K562 (cell line): ENCODE results near the gene TP53I13. TPM values are rescaled to one million over a fixed set of nuclear protein-coding genes. Genes with fewer than 3 reads are reported as not detected.
A peak's percentile ranks its signal among the peaks of the same experiment; 100 is the strongest.

Experiments used
- ARID3A ChIP-seq: IDR thresholded peaks from 2 replicates; pipeline ENCODE4 v1.6.1; 2012; ENCODE audit warnings: low read depth, low read length, improper control_type of control experiment, borderline replicate concordance
- ARID4B ChIP-seq: sonication (generic); formaldehyde crosslinking; IDR thresholded peaks from 2 replicates; pipeline ENCODE4 v1.8.0; 2022; ENCODE audit warnings: mild to moderate bottlenecking, missing genetic modification reagents
- ASH1L ChIP-seq: fragments of 450-650 bp; IDR thresholded peaks from 2 replicates; pipeline ENCODE4 v1.6.1; 2018; ENCODE audit warnings: borderline replicate concordance, mild to moderate bottlenecking, low read depth; ENCODE audit not compliant: partially characterized antibody
- CREM ChIP-seq: IDR thresholded peaks from 2 replicates; pipeline ENCODE4 v1.6.1; 2014; ENCODE audit warnings: antibody characterized with exemption, low read depth
- ELF4 ChIP-seq: fragments of 450-650 bp; formaldehyde crosslinking; IDR thresholded peaks from 2 replicates; pipeline ENCODE4 v1.4.0; 2022; ENCODE audit warnings: missing genetic modification characterization
- ETS1 ChIP-seq: conservative IDR thresholded peaks from 2 replicates; pipeline ENCODE4 v1.6.1; 2011; ENCODE audit warnings: low read depth, mild to moderate bottlenecking, low read length; ENCODE audit not compliant: control insufficient read depth
- HOXB6 ChIP-seq: fragments of 250-450 bp; sonication (Bioruptor Pico); IDR thresholded peaks from 2 replicates; pipeline ENCODE4 v1.5.1; 2022; ENCODE audit warnings: mild to moderate bottlenecking, borderline replicate concordance
- L3MBTL2 ChIP-seq: fragments of 450-650 bp; IDR thresholded peaks from 2 replicates; pipeline ENCODE4 v1.6.1; 2016; ENCODE audit warnings: mild to moderate bottlenecking, moderate library complexity
- NCOA2 ChIP-seq, 2 experiments: fragments of 450-650 bp; IDR thresholded peaks; 2 replicates each; pipeline ENCODE4 v1.6.1; 2018; ENCODE audit warnings: mild to moderate bottlenecking in 2 of 2, moderate library complexity in 1 of 2; ENCODE audit not compliant: partially characterized antibody in 2 of 2
- POLR2H ChIP-seq: IDR thresholded peaks from 2 replicates; pipeline ENCODE4 v1.6.1; 2016; ENCODE audit warnings: missing genetic modification characterization, low read depth, mild to moderate bottlenecking, control low read depth, missing compliant biosample characterization, moderate library complexity
- RB1 ChIP-seq: fragments of 450-650 bp; IDR thresholded peaks from 2 replicates; pipeline ENCODE4 v1.6.1; 2017; ENCODE audit warnings: low read depth, mild to moderate bottlenecking
- SMAD4 ChIP-seq: fragments of 250-450 bp; sonication (Bioruptor Pico); conservative IDR thresholded peaks from 2 replicates; pipeline ENCODE4 v1.8.0; 2021; ENCODE audit warnings: inconsistent platforms, mild to moderate bottlenecking, moderate library complexity
- U2AF2 ChIP-seq: fragments of 200-400 bp; formaldehyde crosslinking; optimal IDR thresholded peaks from 2 replicates; pipeline ENCODE3; 2017; ENCODE audit warnings: low read depth, mild to moderate bottlenecking, low read length
- ZBTB5 ChIP-seq: fragments of 450-650 bp; IDR thresholded peaks from 2 replicates; pipeline ENCODE4 v1.6.1; 2017; ENCODE audit warnings: antibody characterized with exemption
- polyA plus RNA-seq, 8 experiments: library from polyadenylated mRNA; depleted of rRNA in 4 of 8; stranded (reverse) in 5 of 8; unstranded in 3 of 8; fragments of >200 nt; fragmentation: Nextera tagmentation in 2 of 8; fragmentation: Illumina TruSeq in 1 of 8; extraction: Ambion mirVana in 2 of 8; extraction: Trizol in 1 of 8; gene quantifications; 2 replicates each; pipeline versions ENCODE4 v1.2.1 to v1.2.3, GENCODE V29; 2011 to 2014; ENCODE audit warnings: inconsistent platforms in 1 of 8, missing spikeins in 1 of 8
- total RNA-seq, 7 experiments: library from RNA; depleted of rRNA in 6 of 7; stranded (reverse); fragments of >200 nt in 6 of 7; fragmentation: Illumina TruSeq in 2 of 7; extraction: Trizol in 2 of 7; gene quantifications; 2 replicates each; pipeline versions ENCODE4 v1.2.1 to v1.2.3, GENCODE V29; 2011 to 2021; ENCODE audit warnings: low replicate concordance in 1 of 7

TP53I13 gene
- total and polyA plus RNA-seq, 9 of the 15 experiments (the other 6 are each of a cell fraction or from before 2014, with no cell fraction given) = 0.08 to 28.3 (median 9.1) TPM

- TF ChIP-seq ARID4B (CRISPR knock-in tag) = no peak
- TF ChIP-seq ARID3A = no peak
- TF ChIP-seq U2AF2 = no peak
- TF ChIP-seq CREM = 0 out of 2 replicates have a peak, but pooled peaks have one; percentile 13
- TF ChIP-seq ASH1L = no peak
- no peak for TF ChIP-seq ELF4
- peak; percentile 0; the same call in 1 of the 2 replicates for TF ChIP-seq ETS1
- no peak for TF ChIP-seq HOXB6
- TF ChIP-seq POLR2H = no peak
- no peak for TF ChIP-seq L3MBTL2
- TF ChIP-seq ZBTB5 = no peak
- TF ChIP-seq NCOA2 (IDR thresholded peaks at IDR 0.05; ENCODE audit: partially characterized antibody in 2 of 2) = no peak
- no peak for TF ChIP-seq SMAD4
- TF ChIP-seq RB1 = 0 out of 2 replicates have a peak, but pooled peaks have one; percentile 27
These were observed 20.3 kb downstream of the TP53I13 start (continued) for GRCh38 chr17:29588562-29589411.
